Measurements from ENCODE around the gene HMCN1.

Gene HMCN1

GRCh38 chr1:185972096-185972850 is 238.1 kb downstream of the HMCN1 start:
- peak; percentile 29 for FAIRE-seq

- FAIRE-seq: no peak
Observed at GRCh38 chr1:185973645-185974044, 239.5 kb downstream of the HMCN1 start.

- no peak for FAIRE-seq
Observed at GRCh38 chr1:185974367-185975170, 240.4 kb downstream of the HMCN1 start.

- FAIRE-seq: no peak
Observed at GRCh38 chr1:185980891-185981290, 246.7 kb downstream of the HMCN1 start.

- FAIRE-seq: no peak
Observed at GRCh38 chr1:185984113-185984836, 250.1 kb downstream of the HMCN1 start.

- no peak for FAIRE-seq
Observed at GRCh38 chr1:185987611-185988321, 253.6 kb downstream of the HMCN1 start.

GRCh38 chr1:185990565-185990964 is 256.4 kb downstream of the HMCN1 start:
- FAIRE-seq: no peak

- peak; percentile 75 for FAIRE-seq
Observed at GRCh38 chr1:185991266-185991665, 257.1 kb downstream of the HMCN1 start.

GRCh38 chr1:185996211-185996610 is 262.0 kb downstream of the HMCN1 start:
- no peak for FAIRE-seq

- no peak for FAIRE-seq
Observed at GRCh38 chr1:185998391-185998790, 264.2 kb downstream of the HMCN1 start.

- no peak for FAIRE-seq
Observed at GRCh38 chr1:186002406-186002805, 268.2 kb downstream of the HMCN1 start.

GRCh38 chr1:186009039-186009737 is 275.0 kb downstream of the HMCN1 start:
- no peak for FAIRE-seq

- no peak for FAIRE-seq
Observed at GRCh38 chr1:186014370-186015037, 280.3 kb downstream of the HMCN1 start.

GRCh38 chr1:186016856-186017255 is 282.7 kb downstream of the HMCN1 start:
- FAIRE-seq: no peak

- no peak for FAIRE-seq
Observed at GRCh38 chr1:186022184-186022583, 288.0 kb downstream of the HMCN1 start.

GRCh38 chr1:186026946-186027345 is 292.8 kb downstream of the HMCN1 start:
- FAIRE-seq: no peak

- no peak for FAIRE-seq
Observed at GRCh38 chr1:186027621-186028020, 293.4 kb downstream of the HMCN1 start.

GRCh38 chr1:186030453-186030852 is 296.3 kb downstream of the HMCN1 start:
- peak; percentile 69 for FAIRE-seq

GRCh38 chr1:186033847-186034271 is 299.7 kb downstream of the HMCN1 start:
- no peak for FAIRE-seq

GRCh38 chr1:186042230-186042629 is 308.0 kb downstream of the HMCN1 start:
- FAIRE-seq: no peak

- FAIRE-seq: no peak
Observed at GRCh38 chr1:186043296-186043695, 309.1 kb downstream of the HMCN1 start.

Measured in TTC549 (cell line).